ENCODE results near the gene PXMP2. TPM values are rescaled to one million over a fixed set of nuclear protein-coding genes. Genes with fewer than 3 reads are reported as not detected.
A peak's percentile ranks its signal among the peaks of the same experiment; 100 is the strongest.

Gene PXMP2
- 59.0 and 83.1 TPM in 2 replicates for total RNA-seq (2014; rRNA removed; shearing (Covaris generic))

- peak; percentile 92 for DNase-seq (ENCODE audit: low read depth)
Measured at GRCh38 chr12:132687211-132688164, at the start of gene PXMP2, which contains the start of gene POLE. PXMP2 (plus strand) TSS chr12:132687587; CDS start chr12:132687671, 84 bp downstream. POLE (minus strand) TSS chr12:132687342; CDS start chr12:132687315, 27 bp downstream.

GRCh38 chr12:132637811-132638210 is 49.6 kb upstream of the PXMP2 start:
- no peak for DNase-seq (ENCODE audit: low read depth)

GRCh38 chr12:132638541-132639408 is 48.6 kb upstream of the PXMP2 start:
- peak; percentile 10 for DNase-seq (ENCODE audit: low read depth)

GRCh38 chr12:132639956-132640520 is 47.3 kb upstream of the PXMP2 start:
- DNase-seq (ENCODE audit: low read depth): no peak

- no peak for DNase-seq (ENCODE audit: low read depth)
Measured at GRCh38 chr12:132640936-132641335, 46.5 kb upstream of the PXMP2 start.

GRCh38 chr12:132641811-132642650 is 45.4 kb upstream of the PXMP2 start:
- no peak for DNase-seq (ENCODE audit: low read depth)

- no peak for DNase-seq (ENCODE audit: low read depth)
Measured at GRCh38 chr12:132642846-132643835, 44.2 kb upstream of the PXMP2 start.

- DNase-seq (ENCODE audit: low read depth): no peak
Measured at GRCh38 chr12:132646850-132647249, 40.5 kb upstream of the PXMP2 start.

- DNase-seq (ENCODE audit: low read depth): no peak
Measured at GRCh38 chr12:132647858-132648257, 39.5 kb upstream of the PXMP2 start.

GRCh38 chr12:132648616-132649225 is 38.7 kb upstream of the PXMP2 start:
- no peak for DNase-seq (ENCODE audit: low read depth)

GRCh38 chr12:132649226-132649945 is 38.0 kb upstream of the PXMP2 start:
- DNase-seq (ENCODE audit: low read depth): no peak

GRCh38 chr12:132651444-132652100 is 35.8 kb upstream of the PXMP2 start:
- DNase-seq (ENCODE audit: low read depth): no peak

GRCh38 chr12:132653567-132654290 is 33.7 kb upstream of the PXMP2 start:
- no peak for DNase-seq (ENCODE audit: low read depth)

GRCh38 chr12:132657004-132657727 is 30.2 kb upstream of the PXMP2 start:
- no peak for DNase-seq (ENCODE audit: low read depth)

- DNase-seq (ENCODE audit: low read depth): no peak
Measured at GRCh38 chr12:132658149-132658894, 29.1 kb upstream of the PXMP2 start.

GRCh38 chr12:132659146-132659545 is 28.2 kb upstream of the PXMP2 start:
- no peak for DNase-seq (ENCODE audit: low read depth)

All from RPMI7951 (cell line).